HepG2 (cell line): Measurements from ENCODE around the gene RBP4. TPM values are rescaled to one million over a fixed set of nuclear protein-coding genes. Genes with fewer than 3 reads are reported as not detected.

Experiments
- BHLHE40 ChIP-seq: IDR thresholded peaks from 2 replicates; pipeline ENCODE4 v1.6.1; 2011; ENCODE audit warnings: low read length, improper control_type of control experiment
- DBP ChIP-seq: sonication (generic); formaldehyde crosslinking; IDR thresholded peaks from 2 replicates; pipeline ENCODE4 v1.4.0; 2020; ENCODE audit warnings: missing genetic modification reagents; ENCODE audit errors: not compliant biosample characterization
- DPF2 ChIP-seq: sonication (generic); formaldehyde crosslinking; IDR thresholded peaks from 2 replicates; pipeline ENCODE4 v1.4.0; 2020; ENCODE audit warnings: mild to moderate bottlenecking, low read depth, missing genetic modification reagents, borderline replicate concordance
- ETV5 ChIP-seq: IDR thresholded peaks from 2 replicates; pipeline ENCODE4 v1.6.1; 2018; ENCODE audit warnings: missing biosample characterization, missing genetic modification reagents, inconsistent platforms, borderline replicate concordance
- FIP1L1 ChIP-seq: fragments of 200-400 bp; formaldehyde crosslinking; IDR thresholded peaks from 2 replicates; pipeline ENCODE4 v1.6.1; 2018; ENCODE audit warnings: low read depth, mild to moderate bottlenecking, low read length, moderate library complexity, borderline replicate concordance; ENCODE audit not compliant: insufficient read depth
- HMGA1 ChIP-seq: sonication (generic); formaldehyde crosslinking; conservative IDR thresholded peaks from 2 replicates; pipeline ENCODE4 v1.4.0; 2020; ENCODE audit warnings: missing genetic modification reagents
- NFIC ChIP-seq: IDR thresholded peaks from 2 replicates; pipeline ENCODE4 v1.6.1; 2012; ENCODE audit warnings: mild to moderate bottlenecking, low read length, inconsistent platforms
- NR2F2 ChIP-seq: IDR thresholded peaks from 2 replicates; pipeline ENCODE4 v1.6.1; 2012; ENCODE audit warnings: low read depth, inconsistent platforms, borderline replicate concordance
- PAWR ChIP-seq: sonication (generic); formaldehyde crosslinking; IDR thresholded peaks from 2 replicates; pipeline ENCODE4 v1.4.0; 2020; ENCODE audit warnings: missing genetic modification reagents, mild to moderate bottlenecking, borderline replicate concordance
- PHF5A ChIP-seq: IDR thresholded peaks from one replicate; pipeline ENCODE4 v1.6.1; 2018; ENCODE audit warnings: low read depth, missing genetic modification reagents; ENCODE audit not compliant: unreplicated experiment
- PHF8 ChIP-seq: sonication (generic); formaldehyde crosslinking; IDR thresholded peaks from 2 replicates; pipeline ENCODE4 v1.5.0; 2020; ENCODE audit warnings: missing genetic modification reagents
- RNF2 ChIP-seq: fragments of 450-650 bp; conservative IDR thresholded peaks from 2 replicates; pipeline ENCODE4 v1.6.1; 2016; ENCODE audit warnings: low read depth
- SIX1 ChIP-seq: sonication (generic); formaldehyde crosslinking; IDR thresholded peaks from 2 replicates; pipeline ENCODE4 v1.4.0; 2020; ENCODE audit warnings: missing genetic modification reagents, borderline replicate concordance
- TBP ChIP-seq: sonication (generic); formaldehyde crosslinking; IDR thresholded peaks from 2 replicates; pipeline ENCODE4 v1.5.0; 2020; ENCODE audit warnings: missing genetic modification reagents
- THAP11 ChIP-seq: IDR thresholded peaks from 2 replicates; pipeline ENCODE4 v1.6.1; 2016; ENCODE audit warnings: missing biosample characterization, missing genetic modification reagents
- ZFX ChIP-seq: sonication (generic); formaldehyde crosslinking; IDR thresholded peaks from 2 replicates; pipeline ENCODE4 v1.4.0; 2020; ENCODE audit warnings: mild to moderate bottlenecking, low read depth, missing genetic modification reagents, moderate library complexity
- ZNF263 ChIP-seq: sonication (generic); formaldehyde crosslinking; IDR thresholded peaks from 2 replicates; pipeline ENCODE4 v1.4.0; 2020; ENCODE audit warnings: missing genetic modification reagents
- ZNF33A ChIP-seq: sonication (generic); formaldehyde crosslinking; IDR thresholded peaks from 2 replicates; pipeline ENCODE4 v1.5.1; 2020; ENCODE audit warnings: missing genetic modification reagents, mild to moderate bottlenecking, moderate library complexity, borderline replicate concordance
- ZNF512B ChIP-seq: sonication (generic); formaldehyde crosslinking; IDR thresholded peaks from 2 replicates; pipeline ENCODE4 v1.5.1; 2020; ENCODE audit warnings: missing genetic modification reagents, mild to moderate bottlenecking, borderline replicate concordance
- ZNF552 ChIP-seq: sonication (generic); formaldehyde crosslinking; IDR thresholded peaks from 2 replicates; pipeline ENCODE4 v1.9.0; 2022; ENCODE audit warnings: missing genetic modification reagents, mild to moderate bottlenecking, borderline replicate concordance
- ZNF577 ChIP-seq: sonication (generic); formaldehyde crosslinking; IDR thresholded peaks from 2 replicates; pipeline ENCODE4 v1.4.0; 2020; ENCODE audit warnings: mild to moderate bottlenecking, low read depth, missing genetic modification reagents, borderline replicate concordance
- ZNF616 ChIP-seq: sonication (generic); formaldehyde crosslinking; IDR thresholded peaks from 2 replicates; pipeline ENCODE4 v1.5.0; 2020; ENCODE audit warnings: low read depth, mild to moderate bottlenecking, missing genetic modification reagents
- ZNF619 ChIP-seq: sonication (generic); formaldehyde crosslinking; IDR thresholded peaks from 2 replicates; pipeline ENCODE4 v1.4.0; 2020; ENCODE audit warnings: mild to moderate bottlenecking, missing genetic modification reagents
- ZNF770 ChIP-seq: sonication (generic); formaldehyde crosslinking; IDR thresholded peaks from 2 replicates; pipeline ENCODE4 v1.5.0; 2020; ENCODE audit warnings: mild to moderate bottlenecking, missing genetic modification reagents
- polyA plus RNA-seq, 8 experiments: library from polyadenylated mRNA; depleted of rRNA in 3 of 8; stranded (reverse) in 7 of 8; unstranded in 1 of 8; fragments of >200 nt; fragmentation: Illumina TruSeq in 4 of 8; extraction: Trizol in 4 of 8; gene quantifications; 2 replicates each; pipeline versions ENCODE4 v1.2.1 to v1.2.3, GENCODE V29; 2011 to 2016; ENCODE audit warnings: low read depth in 4 of 8, missing spikeins in 1 of 8, mixed read lengths in 1 of 8; ENCODE audit not compliant: insufficient read depth in 1 of 8
- total RNA-seq, 5 experiments: library from RNA; depleted of rRNA; stranded (reverse); fragments of >200 nt; fragmentation: Illumina TruSeq; extraction: Trizol; gene quantifications; 2 replicates each; pipeline ENCODE4 v1.2.3, GENCODE V29; 2016; ENCODE audit warnings: low read depth in 1 of 5

The RBP4 gene
- total and polyA plus RNA-seq, 2 of the 13 experiments (the other 11 are each of a cell fraction or from before 2014, with no cell fraction given): 642 to 931 TPM

GRCh38 chr10:93601146-93601773, at the start of gene RBP4 (continued):
- TF ChIP-seq FIP1L1 (no peak), ZNF552 (CRISPR knock-in tag) (peak; percentile 55; the same call in 1 of the 2 replicates), ZNF616 (CRISPR knock-in tag) (0 out of 2 replicates have a peak, but pooled peaks have one; percentile 47), ZFX (CRISPR knock-in tag) (peak; percentile 89), NFIC (0 out of 2 replicates have a peak, but pooled peaks have one; percentile 60), PHF5A (CRISPR knock-in tag) (no peak), SIX1 (peak; percentile 49; the same call in 1 of the 2 replicates), ETV5 (CRISPR knock-in tag) (peak; percentile 67), ZNF263 (no peak), ZNF512B (no peak), PAWR (CRISPR knock-in tag) (no peak), ZNF619 (CRISPR knock-in tag) (0 out of 2 replicates have a peak, but pooled peaks have one; percentile 36), RNF2 (0 out of 2 replicates have a peak, but pooled peaks have one; percentile 42), THAP11 (CRISPR knock-in tag) (peak; percentile 61), ZNF770 (peak; percentile 73), DPF2 (CRISPR knock-in tag) (peak; percentile 55; the same call in 1 of the 2 replicates), ZNF577 (CRISPR knock-in tag) (no peak), TBP (CRISPR knock-in tag) (no peak), ZNF33A (CRISPR knock-in tag) (0 out of 2 replicates have a peak, but pooled peaks have one; percentile 27), BHLHE40 (peak; percentile 85), HMGA1 (no peak), DBP (peak; percentile 28), PHF8 (CRISPR knock-in tag) (peak; percentile 91), NR2F2 (peak; percentile 64; the same call in 1 of the 2 replicates)
